SHP77 treated with DMSO at 0.1 percent for 48 hours (cell line): ENCODE measurements around the gene CA5A.
A peak's percentile ranks its signal among the peaks of the same experiment; 100 is the strongest.
"Not testable (repeated sequence)": the region's sequence is repeated elsewhere in the genome, so short reads cannot be mapped to it uniquely, and the experiment has no call there.

Source experiments
- DNase-seq: peaks from one replicate; lab custom pipeline; 2025; lab: John Stamatoyannopoulos, UW

The CA5A gene

GRCh38 chr16:87894005-87894404 lies 42.3 kb downstream of the CA5A start:
- DNase-seq = not testable (repeated sequence)

DNA sequence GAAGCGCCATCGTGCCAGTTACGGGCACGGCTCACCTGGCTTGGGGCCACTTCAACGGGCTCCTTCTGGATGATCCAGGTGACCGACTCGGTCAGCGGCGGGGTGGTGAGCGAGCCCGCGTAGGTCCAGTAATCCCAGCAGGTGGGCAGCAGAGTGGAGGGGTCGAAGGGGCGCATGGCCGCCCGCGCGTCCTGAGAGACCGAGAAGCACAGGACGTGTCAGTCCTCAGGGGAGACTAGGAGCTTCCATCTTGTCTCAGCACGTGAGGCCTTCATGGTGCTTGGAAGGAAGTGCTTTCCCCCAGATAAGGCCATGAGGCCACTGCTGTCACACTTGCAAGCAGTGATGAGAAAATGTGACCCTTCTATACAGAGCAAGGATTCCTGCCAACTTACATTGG lies 44.6 kb downstream of the CA5A start:
- DNase-seq = no peak

GRCh38 chr16:87889762-87890161 lies 46.6 kb downstream of the CA5A start:
- not testable (repeated sequence) for DNase-seq

DNA sequence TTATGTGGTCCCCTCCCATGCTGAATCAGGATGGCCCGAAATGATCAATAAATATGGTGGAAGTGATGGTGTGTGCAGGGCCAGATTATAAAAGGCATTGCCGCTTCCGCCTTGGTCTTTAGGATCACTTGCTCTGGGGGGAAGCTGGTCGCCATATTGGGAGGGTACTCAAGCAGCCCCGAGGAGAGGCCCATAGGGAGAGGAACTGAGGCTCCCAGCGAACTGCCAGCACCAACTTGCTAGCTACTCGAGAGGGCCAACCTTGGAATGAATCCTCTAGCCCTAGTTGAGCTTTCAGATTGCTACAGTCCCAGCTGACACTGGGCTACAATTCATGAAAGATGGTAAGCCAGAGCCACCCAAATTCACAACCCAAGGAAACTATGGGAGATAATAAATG lies 48.0 kb downstream of the CA5A start:
- DNase-seq = not testable (repeated sequence)

GRCh38 chr16:87887931-87888330 lies 48.4 kb downstream of the CA5A start:
- DNase-seq = not testable (repeated sequence)

- DNase-seq = not testable (repeated sequence)
These were observed 50.9 kb downstream of the CA5A start for GRCh38 chr16:87885371-87885967.

DNA sequence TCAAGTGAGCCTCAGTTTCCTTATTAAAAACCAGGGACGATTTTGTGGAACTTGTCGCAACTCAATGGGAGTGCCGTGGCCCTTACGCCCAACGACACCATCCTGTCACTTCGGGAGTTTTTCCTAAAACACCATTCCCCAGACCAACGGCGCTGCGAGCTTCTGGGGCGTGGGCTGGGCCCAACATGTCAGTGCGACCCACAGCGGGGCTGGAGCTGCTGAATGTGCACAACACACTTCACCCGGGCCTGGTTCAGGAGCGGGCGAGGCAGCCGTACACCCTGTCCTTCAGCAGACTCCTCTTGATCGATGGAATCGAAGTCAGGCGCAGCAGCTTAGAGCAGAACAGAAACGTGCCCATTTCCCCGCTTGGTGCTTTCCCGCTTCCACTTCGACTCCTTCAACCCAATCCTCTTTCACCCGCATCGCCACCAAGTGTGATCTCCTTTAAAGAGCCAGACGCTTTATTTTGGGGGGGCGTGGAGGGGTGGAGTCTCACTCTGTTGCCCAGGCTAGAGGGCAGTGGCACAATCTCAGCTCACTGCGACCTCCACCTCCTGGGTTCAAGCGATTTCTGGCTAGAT lies 53.8 kb downstream of the CA5A start:
- no peak for DNase-seq

DNA sequence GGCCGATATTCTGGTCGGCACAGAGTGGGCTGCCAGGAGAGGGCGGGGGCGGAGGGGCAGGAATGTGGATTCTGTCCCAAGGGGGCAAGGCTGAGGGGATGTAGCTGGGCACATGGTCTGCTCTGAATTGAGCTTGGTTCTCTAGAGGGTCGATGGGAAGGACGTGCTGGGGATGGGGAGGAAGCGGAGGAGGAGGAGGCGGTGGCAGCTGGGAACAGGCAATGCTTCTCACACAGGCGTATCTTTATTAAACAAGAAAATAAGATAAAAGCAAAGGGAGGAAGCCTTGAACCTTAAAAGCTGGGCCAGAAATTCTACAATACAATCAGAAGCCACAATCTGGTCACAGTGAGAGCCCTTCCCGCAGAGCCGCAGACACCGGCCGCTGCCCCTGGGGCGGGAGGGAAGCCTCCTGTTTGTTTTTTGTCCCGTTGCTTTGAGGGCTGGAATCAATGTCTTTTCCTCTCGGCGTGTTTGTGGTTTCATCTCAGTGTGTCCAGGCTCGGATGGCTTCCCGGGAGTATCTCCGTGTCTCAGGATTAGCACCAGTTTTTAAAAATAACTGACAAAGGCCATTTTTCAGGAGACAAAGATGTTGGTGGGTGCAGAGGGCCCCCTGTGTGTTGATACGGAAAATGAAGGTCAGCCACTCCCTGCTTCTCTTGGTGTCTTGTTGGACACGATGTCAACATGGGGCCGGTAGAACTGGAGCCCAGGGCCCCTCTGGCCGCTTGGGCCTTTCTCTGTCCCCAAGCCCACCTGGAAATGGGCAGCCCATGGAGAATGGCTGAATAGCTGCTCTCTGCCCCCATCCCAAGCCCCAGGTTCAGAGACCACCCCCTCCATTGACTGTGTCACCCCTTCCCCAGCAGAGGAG lies 54.8 kb downstream of the CA5A start:
- DNase-seq = no peak

- DNase-seq = no peak
These were observed 56.1 kb downstream of the CA5A start for GRCh38 chr16:87880117-87880696.

DNA sequence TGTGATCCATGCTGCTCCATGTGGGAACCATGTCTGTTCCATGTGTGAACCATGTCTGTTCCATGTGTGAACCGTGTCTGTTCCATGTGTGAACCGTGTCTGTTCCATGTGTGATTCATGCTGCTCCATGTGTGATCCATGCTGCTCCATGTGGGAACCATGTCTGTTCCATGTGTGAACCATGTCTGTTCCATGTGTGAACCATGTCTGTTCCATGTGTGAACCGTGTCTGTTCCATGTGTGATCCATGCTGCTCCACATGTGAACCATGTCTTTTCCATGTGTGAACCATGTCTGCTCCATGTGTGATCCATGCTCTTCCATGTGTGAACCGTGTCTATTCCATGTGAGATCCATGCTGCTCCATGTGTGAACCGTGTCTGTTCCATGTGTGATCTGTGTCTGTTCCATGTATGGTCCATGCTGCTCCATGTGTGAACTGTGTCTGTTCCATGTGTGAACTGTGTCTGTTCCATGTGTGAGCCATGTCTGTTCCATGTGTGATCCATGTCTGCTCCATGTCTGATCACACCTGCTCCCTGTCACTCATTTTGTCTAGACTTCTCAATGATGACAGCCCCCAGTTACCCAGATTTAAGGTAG lies 56.8 kb downstream of the CA5A start:
- DNase-seq = not testable (repeated sequence)

DNA sequence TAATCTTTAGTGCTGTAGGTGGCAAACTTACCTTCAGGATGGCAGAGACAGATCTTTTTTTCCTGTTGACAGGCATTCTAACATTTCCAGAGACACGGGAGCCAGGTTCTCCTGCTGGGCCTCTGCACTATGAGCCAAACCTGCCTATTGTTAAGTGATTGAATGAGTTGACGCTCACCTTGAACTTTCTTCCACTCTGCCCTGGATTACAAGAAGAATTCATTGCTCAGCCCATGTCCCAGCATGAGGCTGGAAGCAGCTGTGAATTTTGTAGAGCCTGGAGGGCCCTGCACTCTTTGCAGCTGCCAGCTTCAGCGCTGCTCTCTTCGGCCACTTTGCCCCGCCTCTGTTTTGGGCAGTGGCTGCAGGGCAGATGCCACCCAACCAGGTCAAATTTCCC lies 57.6 kb downstream of the CA5A start:
- DNase-seq = no peak

DNA sequence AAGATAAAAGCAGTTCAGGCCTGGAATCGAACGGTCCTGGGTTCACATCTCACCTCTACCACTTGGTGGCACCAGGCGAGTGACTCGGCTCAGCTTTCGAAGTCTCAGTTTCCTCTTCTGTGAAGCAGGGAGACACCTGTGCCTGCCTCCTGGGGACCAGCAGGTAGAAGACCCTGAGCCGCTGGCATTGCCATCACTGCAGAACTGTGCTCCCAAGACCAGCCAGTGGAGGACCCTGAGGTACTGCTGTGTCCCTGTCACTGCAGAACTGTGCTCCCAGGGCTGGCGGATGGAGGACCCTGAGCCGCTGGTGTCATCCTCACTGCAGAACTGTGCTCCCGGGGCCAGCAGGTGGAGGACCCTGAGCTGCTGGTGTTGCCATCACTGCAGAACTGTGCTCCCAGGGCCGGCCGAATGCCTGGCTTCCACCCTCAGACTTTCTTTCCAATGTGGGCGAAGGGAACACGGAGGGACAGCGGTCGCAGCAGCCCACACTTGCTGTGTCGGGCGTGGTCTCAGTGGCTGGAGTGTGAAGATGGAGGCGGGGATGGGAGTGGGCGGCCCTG lies 58.3 kb downstream of the CA5A start:
- DNase-seq = no peak

DNA sequence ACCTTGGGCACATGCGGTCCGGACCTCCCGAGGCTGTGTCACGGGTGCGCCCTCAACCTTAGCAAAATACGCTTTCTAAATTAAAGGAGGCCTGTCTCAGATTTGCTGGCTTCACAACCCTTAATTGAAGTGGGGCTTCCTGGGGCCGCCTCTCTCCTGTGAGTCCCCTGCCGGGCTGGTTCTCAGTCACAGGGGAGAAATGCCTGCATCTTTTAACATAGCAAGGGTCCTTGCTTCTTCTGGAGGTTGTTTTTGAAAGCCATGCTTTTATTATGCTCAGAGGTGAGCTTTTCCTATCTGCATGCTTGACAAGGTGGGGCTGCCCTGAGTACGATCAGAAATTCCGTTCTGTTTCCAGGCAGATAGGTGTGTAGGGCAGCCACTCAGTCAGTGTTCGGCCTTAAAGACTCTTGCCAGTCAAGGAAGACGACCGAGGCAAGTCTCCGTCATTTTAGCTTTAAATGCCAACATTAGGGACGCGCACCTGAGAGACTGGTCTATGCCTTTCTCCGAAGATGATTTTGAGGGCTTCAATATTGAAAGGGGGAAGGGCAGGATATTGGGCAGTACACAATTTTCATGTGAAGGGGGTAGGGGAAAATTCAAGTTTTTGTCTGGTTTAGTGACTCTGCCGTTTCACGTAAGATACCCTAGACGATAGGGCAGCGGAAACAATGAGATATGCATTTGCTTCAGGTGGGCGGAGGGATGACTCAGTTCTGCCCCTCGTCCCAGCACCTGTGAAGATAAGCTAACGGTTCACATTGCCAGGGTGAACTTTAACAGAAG lies 61.5 kb downstream of the CA5A start:
- no peak for DNase-seq

DNA sequence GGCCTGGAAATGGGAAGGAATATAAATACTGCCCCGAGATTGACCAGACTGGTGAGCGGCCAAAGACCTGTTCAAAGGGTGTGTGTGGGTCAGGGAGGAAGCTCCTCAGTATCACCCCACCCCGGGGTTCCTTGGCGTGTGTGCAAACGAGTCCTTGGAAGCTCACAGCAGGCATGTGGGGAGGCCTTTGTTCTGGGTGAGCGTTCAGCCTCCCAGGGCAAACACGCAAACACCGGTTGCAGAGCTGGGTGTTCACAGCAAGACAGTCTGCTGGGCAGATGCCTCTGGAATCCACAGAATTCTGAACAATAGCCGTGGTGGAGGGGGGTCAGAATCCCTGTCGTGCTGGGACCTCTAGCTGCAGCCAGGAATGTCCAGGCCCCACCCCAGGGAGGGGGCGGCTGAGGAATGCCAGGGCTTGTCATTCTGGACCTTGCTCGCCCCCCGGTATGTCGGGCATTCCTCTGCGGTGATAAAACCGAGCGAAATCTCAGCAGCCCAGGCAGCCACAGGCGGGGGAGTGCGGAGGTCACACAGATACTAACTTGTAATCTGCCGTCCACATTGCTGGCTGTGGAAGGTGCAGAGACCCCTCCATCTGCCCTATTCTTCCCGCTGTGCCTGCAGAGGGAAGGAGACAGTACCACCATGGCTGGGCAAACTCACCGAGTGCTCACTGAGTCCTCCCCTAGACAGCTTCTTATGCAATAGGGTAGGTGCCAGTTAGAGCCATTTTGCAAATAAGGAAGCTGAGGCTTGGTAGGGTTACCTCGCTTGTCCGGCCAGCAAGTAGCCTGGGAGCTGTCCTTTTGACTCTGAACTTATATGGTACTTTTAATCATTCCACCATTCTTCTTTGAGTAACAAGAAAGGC lies 65.7 kb downstream of the CA5A start:
- not testable (repeated sequence) for DNase-seq

- DNase-seq = not testable (repeated sequence)
These were observed 66.4 kb downstream of the CA5A start for GRCh38 chr16:87869879-87870417.

DNA sequence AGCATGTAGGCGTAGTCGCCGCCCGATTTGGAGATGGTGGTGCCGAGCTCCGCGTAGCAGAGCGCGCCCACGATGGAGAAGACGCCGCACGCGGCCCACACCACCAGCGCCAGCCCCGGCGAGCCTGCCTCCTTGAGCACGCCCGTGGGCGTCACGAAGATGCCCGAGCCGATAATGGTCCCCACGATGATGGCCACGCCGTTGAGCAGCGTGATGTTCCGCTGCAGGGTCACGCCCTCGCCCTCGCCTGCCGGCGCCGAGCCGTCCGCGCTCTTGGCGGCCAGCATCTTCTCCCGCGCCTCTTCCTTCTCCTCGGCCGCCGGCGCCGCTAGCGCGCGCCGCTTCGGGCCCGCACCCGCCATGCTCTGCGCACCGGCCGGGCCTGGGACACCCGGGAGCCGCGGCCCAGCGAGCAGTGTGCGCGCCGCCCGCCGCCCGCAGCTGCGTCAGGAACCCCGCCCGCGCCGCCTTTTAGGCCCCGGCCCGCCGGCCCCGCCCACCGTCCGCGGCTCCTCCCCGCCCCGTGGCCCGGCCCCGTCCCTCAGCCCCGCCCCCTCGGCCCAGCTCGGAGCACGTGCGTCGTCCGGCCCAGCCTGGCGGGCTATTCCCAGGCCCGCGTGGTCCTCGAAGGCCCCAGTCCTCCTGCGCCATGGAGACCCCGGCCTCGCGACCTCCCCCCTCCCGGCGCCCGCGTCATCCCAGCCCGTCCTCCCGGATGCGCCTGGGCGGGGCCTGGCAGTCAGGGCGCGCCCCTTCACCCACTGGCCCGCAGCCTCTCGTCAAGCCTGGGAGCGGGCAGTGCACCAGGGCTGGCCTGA lies 67.1 kb downstream of the CA5A start, which contains the start of gene SLC7A5:
TSS of gene SLC7A5 (minus strand) at position 447 of the 818 bp plus-strand sequence. CDS start at position 362, 85 bp downstream.
- peak; percentile 68 for DNase-seq

- DNase-seq = not testable (repeated sequence)
These were observed 67.9 kb downstream of the CA5A start for GRCh38 chr16:87868254-87869029.
